HG02938 (cell line): ENCODE data around the gene JAZF1.

Experiments used
- ATAC-seq: cut with Tn5 transposase; IDR thresholded peaks from one replicate; pipeline ENCODE4 v1.9.1; 2021; ENCODE audit warnings: mild to moderate bottlenecking, moderate library complexity; ENCODE audit not compliant: unreplicated experiment

JAZF1 gene

DNA sequence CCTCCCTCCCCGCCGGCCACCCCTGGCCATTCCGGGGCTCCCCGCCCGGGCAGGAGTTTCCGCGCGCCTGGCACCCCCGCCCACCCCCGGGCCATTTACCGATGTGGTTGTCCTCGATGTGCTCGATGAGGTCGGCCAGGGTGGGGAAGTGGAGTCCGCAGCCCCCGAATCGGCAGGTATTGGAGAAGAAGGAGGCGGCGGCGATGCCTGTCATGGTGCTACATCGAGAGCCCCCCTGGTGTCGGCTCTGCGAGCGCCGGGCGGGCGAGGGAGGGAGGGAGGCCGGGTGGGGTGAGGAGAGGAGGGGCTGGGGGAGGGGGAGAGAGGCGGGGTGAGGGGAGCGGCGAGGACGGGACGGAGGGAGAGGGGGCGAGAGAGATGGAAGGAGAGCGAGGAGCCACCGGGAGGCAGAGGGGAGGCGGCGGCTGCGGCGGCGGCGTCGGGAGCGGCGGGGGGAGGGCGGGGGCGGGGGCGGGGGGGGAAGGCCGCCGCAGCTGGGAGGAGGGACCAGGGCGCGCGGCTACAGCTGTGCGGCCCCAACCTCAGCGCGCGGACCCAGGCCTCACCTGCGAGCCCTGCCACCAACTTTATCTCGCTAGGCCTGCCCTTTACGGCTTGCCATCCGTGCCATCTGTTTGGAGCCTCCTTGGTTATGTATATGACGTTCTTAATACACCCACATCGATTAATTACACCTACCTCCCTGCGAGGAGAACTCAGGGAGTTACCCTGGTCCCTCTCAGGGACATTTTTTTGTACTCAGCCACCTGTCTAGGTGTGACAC is at the start of gene JAZF1:
Gene JAZF1 (minus strand): TSS at position 432 of the 784 bp plus-strand sequence.
- no peak for ATAC-seq

DNA sequence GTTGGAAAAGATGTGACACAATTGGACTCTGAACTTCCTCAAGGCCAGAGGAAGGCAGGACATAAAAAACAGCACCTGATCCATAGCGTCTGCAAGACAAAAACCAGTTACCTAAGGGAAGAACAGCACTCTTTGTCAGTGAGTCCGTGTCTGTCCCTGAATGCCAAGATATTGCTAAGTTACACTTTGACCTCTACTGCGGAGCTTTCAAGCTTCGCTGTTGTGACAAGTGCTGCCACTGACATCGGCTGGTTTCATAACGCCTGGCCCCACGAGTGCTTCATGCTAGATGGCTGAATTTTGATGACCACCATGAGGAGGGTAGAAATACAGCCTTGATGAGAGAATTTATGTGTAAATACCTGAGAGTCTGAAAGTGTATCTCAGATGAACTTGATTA is 49.7 kb upstream of the JAZF1 start:
- ATAC-seq = no peak

DNA sequence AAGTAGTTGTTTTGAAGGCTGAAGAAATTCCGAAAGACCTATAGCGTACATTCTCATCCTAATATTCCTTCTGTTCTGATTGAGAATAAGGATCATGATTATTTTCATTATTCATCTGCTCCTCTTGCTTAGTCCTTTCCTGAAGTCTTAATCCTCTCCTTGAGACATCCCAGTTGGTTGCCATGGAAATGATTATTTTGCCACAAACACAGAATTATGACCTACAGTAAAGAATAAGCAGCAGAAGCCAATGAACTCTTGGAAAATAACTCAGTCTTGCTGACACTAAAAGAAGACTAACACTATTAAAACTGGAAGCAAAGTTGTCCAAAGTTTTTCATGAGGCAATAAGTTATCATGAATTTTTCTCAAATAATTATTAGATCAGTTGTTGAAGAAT is 47.8 kb upstream of the JAZF1 start:
- no peak for ATAC-seq

DNA sequence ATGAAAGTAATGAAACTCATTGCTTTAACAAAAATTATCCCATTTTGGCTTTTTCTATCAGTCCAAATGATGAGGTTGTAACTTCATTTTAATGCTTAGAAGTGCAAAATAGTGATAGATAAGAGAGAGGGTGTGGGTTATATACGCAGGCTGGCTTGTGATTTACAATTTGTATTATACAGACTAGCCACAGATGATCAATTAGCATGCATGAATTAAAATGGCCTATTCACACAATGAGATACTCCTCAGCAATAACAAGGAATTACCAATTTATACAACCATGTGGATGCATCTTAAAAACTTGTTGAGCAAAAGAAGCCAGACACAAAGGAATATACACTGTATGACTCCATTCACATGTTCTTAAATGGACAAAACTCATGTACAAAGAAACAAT is 45.4 kb upstream of the JAZF1 start:
- ATAC-seq = no peak

DNA sequence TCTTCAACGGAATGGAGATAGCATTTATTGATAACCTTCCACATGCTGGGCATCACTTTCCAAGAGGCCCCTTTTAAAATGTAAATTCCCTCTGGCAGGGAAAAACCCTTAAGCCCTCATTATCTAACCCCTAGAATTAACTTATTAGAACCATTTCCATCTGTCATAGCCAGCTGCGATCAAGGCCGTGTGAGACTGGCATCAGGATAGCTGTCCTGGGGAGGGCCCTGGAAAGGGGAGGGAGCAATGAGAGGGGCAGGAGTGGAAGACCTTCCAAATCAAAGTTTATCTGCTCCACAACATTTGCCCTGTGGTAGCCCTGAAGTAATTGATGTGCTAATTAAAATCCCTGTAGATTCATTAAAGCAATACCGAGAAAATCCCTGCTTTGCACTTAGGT is 45.0 kb upstream of the JAZF1 start:
- ATAC-seq = no peak

DNA sequence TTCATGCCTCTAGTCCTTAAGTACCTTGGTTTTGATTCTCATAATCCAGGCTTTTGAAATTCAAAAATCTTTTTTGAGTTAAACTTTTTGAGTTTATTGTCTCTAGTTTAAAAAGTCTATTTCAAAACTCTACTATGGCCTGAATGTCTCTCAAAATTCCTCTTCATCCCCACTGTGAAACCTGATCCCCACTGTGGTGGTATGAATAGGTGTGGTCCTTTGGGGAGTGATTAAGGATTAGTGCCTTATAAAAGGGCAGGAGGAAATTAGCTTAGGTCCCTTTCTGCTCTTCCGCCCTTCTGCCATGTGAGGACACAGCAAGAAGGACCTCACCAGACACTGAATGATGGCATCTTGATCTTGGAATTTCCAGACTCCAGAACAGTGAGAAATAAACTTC is 44.1 kb upstream of the JAZF1 start:
- no peak for ATAC-seq

DNA sequence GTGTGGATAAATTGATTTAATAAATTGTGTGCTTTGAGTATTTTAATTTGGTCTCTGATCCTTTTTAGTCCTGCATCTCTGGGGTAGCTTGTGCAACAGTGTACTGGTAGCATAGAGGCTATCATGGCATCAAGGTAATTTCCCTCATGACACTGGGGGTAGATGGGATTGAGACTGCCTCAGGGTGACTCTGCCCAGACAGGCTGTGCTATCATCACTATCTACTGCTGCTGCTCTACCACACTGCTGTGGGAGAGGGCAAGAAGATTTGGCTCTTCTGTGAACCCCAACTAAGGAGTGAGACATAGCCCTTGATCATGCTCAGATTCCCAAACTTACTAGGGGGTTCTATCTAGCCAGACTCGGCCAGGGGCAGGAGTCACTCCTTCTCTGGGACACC is 43.6 kb upstream of the JAZF1 start:
- ATAC-seq = no peak

DNA sequence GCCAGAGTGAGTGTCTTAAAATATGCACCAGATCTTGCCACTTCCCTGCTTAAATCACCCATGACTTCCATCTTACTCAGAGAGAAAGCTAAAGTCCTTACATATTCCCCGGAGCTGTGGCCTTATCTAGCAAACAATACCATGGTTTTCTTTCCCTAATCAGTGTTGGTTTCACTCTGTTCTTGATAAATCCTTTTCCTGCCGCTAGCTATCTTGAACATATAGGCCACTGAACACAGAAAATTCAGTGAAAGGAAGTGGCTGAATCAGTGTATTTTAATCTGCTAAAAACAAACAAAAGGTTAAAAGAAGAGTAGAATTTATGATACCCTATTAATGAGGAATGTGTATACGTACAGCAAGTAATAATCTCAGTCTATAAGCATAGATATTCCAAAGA is 42.0 kb upstream of the JAZF1 start:
- no peak for ATAC-seq

DNA sequence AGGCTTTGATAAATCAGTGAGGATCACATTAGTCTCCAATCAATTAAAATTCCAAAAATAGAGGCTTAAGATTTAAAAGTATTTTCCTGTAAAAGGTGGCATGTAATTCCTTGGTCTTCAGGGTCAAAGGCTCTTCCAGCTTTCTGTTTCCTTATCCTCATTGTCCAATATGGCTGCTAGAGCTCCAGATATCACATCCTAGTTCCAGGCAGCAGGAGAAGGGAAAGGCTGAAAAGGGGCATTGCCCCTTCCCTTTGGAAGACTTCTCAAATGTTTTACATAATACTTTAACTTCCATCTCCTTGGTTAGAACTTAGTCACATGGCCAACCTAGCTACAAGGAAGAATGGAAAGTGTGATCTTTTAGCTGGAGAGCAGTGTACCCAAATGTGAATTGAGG is 39.2 kb upstream of the JAZF1 start:
- ATAC-seq = no peak

DNA sequence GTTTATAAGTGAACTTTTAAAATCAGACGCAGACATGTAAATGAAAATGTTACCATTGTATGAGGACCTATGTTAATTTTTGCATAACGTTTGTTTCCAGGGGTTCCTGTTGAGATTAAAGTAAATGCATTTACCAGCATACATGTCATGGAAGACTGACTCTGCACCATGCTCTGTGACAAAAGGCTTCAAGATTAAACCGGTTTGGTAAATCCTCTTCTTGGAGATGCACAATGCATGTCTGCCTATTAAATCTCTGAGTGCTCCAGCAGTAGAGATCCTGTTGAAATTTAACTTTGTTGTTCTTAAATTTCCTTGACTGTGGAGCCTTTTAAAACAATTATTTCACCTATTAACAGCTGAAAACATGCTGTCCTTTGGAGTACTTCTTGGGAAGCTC is 36.5 kb upstream of the JAZF1 start:
- no peak for ATAC-seq

DNA sequence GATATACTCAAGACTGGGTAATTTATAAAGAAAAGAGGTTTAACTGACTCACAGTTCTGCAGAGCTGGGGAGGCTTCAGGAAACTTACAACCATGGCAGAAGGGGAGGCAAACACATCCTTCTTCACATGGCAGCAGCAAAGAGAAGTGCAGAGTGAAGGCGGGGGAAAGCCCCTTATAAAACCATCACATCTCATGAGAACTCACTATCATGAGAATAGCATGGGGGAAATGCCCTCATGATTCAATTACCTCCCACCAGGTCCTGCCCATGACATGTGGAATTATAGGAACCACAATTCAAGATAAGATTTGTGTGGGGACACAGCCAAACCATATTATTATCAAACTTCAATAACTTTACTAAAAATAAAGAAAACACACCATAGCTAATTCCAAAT is 30.4 kb upstream of the JAZF1 start:
- no peak for ATAC-seq

DNA sequence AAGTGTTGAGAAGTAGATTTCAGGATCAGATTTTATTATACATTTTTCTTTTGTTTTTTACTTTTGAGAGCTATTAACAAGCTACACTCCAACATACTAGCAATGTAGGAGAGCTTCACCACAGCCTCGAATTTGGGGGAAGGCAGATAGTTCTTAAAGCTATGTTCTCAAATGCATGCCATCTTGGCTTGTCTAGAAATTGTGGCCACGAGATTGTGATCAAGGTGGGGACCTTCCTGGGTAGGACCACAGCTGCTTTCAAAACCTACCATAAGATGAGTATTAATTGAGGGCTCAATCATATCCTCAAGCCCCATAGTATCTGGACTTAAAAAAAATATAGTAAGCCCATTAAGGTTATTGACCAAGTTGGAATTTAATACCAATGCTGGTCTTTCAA is 27.9 kb upstream of the JAZF1 start:
- no peak for ATAC-seq

DNA sequence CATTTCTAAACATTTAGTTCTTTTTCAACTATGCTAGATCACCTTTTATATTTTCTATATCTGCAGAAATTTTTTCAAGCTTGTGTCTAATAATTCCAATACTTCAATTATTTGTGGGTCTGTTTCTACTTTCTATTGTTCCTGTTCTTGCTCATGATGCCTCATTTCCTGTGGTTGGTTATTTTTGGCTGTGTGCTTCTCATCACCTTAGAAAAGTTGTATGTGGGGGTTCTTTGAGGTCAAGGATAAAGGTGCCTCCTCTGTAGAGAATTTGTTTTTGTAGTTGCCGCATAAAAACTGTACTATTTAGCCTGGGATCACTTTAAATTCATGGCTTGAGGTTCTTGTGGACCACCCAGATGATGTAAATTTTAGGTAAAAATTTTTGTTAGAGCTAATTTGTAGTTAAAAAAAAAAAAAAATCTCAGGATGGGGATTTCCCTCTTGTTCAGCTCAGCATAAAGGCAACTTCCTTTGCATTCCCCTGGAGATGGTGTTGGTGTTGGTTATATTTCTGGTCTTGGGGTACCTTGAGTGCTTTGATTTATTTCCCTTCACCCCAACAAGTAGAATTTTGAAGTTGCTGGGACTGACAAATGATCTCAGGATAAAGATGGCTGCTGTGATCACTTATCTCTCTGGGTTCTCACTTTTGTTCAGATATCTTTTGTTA is 27.0 kb upstream of the JAZF1 start:
- ATAC-seq = no peak

DNA sequence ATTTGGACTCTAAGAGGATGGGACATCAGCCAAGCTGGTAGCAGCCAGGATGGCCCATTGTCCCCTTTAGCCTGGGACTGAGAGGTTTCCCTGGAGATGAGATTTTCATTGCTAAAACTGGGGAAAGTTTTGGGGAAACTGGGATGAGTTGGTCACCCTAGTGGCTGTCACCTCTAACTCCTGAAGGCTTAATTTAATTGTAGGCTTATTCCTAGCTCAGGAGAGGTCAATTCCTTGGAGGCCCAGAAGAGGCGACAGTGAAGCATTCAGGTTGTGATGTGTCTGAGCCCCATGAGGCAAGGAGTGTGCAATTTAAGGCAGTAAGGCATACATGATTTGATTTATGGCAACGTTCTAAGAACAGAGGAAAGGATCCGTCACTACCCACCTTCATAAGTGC is 24.9 kb upstream of the JAZF1 start:
- ATAC-seq = no peak

DNA sequence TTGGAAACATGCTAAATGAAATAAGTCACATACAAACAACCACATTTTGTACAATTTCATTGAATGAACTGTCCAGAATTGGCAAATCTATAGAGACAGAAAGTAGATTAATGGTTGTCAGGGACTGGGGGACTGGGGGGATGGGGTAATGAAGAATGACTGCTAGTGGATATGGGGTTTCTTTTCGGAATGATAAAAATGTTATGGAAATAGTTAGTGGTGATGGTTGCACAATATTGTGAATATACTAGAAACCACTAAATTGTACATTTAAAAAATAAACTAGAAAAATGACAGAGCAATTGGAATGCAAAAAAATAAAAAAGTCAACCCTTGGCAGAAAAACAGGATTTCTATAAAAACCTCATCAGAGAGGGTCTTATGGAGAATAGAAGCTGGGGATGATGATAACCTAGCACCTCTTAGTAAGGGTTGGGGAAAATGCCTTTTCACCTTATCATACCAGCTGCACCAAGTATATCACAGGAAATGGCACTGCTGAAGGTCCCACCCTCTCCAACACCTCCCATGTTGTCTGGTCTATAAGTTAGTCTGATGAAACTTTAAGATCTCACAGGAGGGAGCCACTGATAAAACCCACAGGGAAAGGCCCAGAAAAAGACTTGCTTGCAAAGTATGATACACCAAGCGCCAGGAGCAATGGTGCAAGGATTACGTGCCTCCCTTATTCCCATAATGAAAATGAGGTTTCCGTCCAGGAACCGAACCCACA is 23.1 kb upstream of the JAZF1 start:
- ATAC-seq = no peak

DNA sequence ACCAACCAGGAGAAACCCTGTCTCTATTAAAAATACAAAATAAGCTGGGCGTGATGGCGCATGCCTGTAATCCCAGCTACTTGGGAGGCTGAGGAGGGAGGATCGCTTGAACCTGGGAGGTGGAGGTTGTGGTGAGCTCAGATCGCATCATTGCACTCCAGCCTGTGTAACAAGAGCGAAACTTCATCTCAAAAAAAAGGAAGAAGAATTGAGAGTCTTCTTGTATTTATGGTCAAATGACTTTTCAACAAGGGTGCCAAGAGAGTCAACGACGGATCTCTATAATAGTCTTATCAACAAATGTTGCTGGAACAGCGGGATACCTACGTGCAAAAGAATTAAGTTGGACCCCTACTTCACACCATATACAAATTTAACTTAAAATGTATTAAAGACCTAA is 21.6 kb upstream of the JAZF1 start:
- no peak for ATAC-seq

DNA sequence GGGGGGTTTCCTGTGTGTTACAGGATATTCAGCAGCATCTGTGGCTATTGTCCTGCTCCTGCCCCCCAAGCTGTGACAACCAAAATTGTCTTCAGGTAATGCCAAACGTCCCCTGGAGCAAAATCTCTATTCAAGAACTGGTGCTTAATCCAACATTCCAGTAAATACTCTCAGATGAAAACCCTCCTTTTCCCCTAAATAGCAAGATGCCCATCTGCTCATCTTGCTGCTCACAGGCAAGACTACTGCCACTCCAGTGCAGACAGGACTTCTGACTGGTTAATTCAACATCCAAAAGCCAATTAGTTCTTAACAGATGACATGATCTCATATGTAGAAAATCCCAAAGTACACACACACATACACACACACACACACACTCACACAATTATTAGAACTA is 20.5 kb upstream of the JAZF1 start:
- ATAC-seq = no peak

DNA sequence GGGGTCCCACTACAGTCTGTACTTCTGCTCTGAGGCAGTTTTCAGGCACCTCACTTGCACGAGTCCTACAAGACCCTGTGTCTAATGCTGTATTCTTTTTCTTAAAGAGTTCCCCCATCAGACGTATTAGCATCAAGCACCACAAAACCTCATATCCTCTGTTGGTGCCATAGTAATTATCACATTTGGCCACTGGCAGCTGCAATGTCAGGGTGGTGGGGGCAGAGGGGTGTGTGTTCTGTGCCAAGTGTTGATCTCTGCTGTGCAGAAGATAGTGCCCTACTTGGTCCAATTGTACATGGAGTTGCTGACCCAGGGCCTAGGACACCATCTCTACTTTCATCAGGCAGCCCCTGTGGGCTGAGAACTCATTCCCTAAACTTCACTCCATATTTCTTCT is 20.0 kb upstream of the JAZF1 start:
- no peak for ATAC-seq

DNA sequence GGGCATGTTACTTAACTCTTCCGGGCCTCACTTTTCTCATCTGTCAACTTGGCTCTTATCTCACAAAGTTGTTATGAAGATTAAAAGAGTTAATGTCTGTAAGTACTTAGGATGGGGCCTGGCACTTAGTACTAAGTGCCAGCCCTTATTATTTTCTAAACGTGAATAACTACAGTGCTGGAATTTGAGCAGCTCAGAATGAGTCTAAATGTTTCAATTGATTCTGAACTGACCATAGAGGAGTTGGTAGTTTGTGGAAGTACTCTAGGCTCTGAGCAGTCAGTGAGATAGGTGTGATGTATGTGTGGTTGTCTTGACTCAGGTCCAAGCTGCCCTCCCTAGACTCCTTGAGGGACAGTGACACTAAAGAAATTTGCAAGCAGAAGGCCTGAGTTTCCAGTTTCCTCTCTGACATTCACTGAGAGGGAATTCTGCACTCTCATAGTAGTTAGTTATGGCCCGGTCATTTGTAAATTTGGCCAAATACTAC is 18.5 kb upstream of the JAZF1 start:
- no peak for ATAC-seq

DNA sequence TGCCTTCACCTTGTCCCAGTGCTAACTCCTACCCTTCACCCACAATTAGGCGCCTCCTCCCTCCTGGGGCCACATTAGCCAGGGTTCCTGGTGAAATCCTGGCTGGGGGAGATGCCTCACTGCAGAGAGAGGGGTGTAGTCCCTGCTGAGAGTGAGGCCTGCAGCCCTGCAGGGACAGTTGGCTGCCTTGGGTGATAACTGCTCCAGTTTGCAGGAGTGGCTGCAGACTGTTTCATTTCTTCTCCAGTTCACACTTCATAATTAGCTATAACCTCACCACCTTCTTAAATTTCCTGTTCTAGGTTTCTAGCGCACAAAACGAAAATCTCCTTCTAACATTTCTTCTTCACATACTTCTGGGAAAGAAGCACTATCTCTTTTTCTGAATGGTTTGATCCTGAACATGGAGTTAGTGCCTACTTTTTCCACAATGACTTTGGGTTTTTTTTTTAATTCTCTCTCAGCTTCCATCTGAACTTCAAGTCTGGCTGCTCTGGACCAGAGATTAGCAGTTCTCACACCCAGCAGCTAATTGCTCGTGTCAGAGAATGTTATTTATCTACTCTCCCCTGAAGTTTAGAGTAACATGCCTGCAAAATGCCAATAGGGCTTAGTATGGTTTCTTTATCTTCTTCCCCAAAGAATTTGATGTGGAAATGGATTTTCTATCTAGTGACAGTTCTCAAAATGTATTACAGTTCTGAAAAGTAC is 15.5 kb upstream of the JAZF1 start:
- no peak for ATAC-seq
